ENCODE data around the gene OCA2.

Gene OCA2

DNA sequence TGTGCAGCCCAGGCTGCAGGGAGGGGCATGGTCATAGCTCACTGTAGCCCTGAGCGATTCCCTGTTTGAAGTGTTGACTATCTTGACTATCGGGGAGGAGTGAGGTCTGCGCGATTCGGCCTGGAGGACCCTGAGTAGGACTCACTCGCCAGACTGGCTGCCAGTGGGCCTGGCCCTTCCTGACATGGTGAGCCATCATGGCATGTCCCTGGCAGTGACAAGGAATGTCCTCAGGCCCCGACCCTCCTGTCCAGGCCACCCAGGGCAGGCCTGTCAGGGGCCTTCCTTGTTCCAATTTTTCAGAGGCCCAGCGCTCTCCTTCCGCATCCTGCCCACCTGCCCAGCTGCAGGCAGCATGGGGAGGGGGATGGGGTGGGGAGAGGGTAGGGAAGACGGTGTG lies 5.2 kb upstream of the OCA2 start:
- no peak for DNase-seq (ENCODE audit: low read depth)

DNA sequence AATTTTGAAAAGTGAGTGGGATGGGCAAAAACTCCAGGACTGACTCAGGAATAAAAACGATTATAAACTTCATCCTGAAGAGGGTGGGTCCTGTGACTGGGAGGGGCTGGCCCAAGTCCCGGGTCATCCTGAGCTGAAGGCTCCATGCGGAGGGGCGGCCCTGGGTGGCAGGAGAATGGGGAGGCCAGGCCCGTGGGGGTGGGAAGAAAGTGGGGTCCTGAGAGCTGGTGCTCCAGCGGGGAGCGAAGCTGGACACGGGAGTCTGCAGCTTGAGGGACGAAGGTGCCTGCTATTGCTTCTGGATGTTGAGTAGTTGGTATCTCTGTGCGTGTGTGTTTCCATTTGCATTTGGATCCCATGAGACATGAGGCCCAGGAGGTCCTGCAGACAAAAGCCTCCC lies 4.7 kb upstream of the OCA2 start:
- DNase-seq (ENCODE audit: low read depth): no peak

DNA sequence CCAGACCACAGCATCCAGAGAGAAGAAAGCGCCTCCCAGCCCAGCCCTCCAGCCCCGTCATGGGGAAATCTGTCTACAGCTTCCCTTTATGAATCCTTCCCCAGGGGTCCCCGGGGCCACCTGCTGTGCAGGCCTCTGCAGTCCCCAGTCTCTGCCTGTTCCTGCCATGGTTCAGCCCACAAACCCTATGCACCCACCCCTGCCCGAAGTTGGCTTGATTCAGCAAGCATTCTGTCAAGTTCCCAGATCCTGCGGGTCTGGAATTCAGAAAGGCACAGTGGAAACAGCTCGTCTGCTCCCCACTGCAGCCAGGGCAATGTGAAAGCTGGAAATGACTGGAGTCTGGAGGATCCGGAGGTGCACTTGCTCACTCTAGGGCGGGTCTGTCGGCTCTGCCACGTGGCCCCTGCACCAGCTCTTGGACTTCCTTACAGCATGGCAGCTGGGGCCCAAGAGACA lies 2.9 kb upstream of the OCA2 start:
- no peak for DNase-seq (ENCODE audit: low read depth)

DNA sequence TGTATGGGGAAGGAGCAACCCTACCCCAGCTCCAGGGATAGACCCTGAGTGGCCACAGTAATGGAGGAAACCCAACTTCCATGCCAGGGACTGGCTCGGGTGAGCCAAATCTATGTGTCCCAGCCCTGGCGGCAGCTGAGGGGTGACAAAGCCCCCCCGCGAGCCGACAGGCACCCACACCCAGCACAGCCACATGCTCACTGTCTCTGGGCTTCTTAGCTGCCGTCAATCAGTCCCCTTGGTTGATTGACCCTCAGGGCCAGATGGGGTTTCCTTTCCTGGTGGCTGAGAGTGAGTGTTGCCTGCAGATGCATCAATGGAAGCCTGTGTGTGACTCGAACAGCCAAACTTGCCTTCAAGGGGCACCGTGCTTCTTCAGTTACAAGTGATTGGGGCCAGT lies 2.1 kb upstream of the OCA2 start:
- DNase-seq (ENCODE audit: low read depth): no peak

DNA sequence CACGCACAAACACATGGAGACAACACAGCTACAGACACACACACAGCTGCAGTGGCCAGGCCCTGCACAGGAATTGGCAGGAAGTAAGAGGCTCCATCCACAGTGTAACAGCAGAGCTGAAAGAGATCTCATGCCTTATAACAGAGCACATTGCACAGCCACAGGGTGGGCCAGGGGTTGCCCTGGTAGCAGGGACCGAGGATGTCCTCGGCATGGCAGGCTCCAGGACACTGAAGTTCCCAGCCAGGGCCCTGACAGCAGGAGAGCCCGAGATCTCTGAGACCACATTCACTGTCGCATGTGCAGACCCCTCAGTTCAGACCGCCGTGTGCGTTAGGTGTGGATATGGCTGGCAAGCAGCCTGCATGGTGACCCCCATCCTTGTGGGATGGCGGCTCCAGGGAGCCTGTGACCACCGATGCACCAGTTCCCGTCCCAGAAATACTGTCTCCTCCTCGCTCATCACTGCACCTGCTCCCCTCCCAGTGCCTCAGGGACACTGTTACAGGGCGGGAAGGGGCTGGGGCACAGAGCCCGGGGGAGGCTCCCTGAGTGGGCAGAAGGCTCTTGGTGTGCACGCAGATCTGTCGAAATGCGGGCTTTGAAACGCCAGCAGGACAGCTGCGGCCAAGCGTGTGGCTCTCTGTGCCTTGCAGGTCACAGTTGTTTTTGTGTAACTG lies 1.5 kb upstream of the OCA2 start:
- no peak for DNase-seq (ENCODE audit: low read depth)

DNA sequence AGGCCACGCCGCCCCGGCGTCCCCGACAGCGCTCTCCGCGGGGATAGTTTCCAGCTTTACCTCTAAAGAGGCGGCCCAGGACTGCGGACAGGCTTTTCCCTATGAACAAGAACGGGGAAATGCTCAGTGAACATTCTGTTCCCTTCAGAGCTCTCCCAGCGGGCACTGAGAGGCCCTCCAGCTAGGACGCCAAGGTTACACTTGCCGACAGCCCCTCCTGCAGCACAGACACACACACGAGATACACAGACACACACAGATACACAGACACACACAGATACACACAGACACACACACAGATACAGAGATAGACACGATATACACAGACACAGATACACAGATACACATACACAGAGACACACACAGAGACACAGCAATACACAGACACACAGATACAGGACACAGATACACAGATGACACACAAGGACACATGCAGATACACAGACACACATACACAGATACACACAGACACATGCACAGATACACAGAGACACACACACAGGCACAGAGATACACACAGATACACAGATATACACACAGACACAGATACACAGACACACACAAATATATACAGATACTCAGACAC lies 533 bp upstream of the OCA2 start:
- DNase-seq (ENCODE audit: low read depth): no peak

DNA sequence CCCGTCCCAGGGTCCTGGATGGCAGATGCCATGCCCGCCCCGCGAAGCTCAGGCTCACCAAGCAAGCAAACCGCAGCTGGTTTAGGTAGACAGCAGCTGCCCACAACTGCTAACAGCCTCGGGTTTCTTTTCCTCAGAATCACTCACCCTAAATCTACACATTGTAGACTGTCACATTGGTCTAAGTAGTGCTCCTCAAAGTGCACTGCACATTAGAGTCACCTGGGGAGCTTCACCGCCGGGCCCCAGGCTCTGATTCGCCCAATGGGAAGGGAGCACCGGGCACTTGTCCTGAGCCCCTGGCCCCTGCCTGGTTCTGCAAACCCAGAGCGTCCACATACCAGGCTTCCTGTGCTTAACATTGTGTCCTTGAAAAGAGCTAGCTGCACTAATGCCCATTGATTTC lies 752 bp downstream of the OCA2 start:
- DNase-seq (ENCODE audit: low read depth): no peak

DNA sequence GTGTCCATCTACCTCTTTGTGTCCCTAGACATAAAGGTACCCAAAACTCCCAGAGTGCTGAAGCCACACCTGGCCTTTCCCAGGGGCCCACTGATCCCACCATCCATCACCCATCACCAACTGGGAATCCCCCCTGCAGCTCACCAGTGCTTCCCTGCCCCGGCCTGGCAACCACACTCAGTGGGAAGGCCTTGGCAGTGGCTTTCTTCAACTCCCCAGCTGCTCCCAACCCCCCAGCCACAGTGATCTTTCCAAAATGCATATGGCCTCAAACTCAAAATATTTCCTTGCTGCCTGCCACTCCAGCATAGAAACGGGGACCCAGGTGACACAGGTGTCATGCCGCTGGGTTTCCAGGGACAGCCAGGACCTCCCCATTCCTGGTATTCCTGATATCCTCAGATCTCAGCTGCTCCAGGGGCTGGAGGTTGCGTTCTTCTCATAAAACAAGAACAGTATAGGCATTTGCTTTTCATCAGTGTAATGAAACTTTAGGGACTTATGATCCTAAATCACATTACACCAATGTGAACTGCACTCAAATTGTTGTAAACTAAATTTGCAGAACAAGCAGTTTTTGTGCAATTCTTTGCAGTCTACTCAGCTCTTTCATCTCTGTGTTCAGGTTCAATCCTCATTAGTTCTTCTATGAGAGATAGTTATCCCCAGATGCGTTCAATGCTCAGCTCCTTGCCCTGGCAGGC lies 1.3 kb downstream of the OCA2 start:
- no peak for DNase-seq (ENCODE audit: low read depth)

DNA sequence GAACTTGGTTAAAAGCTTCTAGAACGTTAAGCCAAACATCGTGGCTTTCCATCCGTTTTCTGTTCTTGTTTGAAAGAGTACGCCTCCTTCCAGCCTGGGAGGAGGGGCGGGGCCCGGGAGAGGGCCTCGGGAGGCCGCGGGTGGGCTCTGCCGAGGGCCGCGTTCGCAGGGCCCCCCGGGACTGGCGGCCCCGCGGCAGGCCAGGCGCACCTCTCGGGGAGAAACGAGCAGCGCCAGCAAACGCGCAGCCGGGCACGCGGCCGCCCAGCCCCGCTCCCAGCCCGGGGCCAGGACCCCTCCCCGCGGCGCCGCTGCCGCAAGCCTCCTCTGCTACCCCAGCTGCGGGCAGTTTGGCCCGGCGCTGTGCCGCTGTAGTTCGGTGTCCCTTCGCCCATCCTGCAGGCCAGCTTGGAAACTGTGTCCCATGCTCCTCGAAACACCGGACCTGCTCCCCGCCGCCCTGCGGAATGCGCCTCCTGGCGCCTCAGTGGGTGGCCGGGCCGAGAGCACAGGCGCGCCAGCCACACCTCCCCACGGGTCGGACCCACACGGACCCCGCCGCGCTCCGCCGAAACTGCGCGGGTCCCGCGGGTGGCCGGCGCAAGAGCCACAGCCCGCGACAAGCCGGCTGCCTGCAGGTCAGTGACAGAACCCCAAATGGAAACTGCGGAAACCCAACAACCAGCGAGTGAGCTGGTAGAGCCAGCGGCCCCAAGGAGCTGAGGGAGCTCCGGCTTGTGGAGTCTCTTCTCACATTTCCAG lies 2.3 kb downstream of the OCA2 start:
- no peak for DNase-seq (ENCODE audit: low read depth)

DNA sequence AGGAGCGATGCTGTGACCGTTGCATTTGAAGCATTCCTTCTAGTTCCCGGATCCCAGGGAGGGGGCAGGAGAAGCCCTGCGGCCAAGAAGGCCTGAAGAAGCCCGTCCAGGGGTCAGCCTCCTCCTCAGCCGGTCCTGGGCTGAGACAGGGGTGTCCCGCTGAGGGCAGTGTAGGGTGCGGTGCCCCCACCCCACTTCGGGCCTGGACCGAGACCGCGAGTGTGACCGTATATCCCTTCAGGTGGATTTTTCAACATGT lies 2.8 kb downstream of the OCA2 start:
- DNase-seq (ENCODE audit: low read depth): no peak

DNA sequence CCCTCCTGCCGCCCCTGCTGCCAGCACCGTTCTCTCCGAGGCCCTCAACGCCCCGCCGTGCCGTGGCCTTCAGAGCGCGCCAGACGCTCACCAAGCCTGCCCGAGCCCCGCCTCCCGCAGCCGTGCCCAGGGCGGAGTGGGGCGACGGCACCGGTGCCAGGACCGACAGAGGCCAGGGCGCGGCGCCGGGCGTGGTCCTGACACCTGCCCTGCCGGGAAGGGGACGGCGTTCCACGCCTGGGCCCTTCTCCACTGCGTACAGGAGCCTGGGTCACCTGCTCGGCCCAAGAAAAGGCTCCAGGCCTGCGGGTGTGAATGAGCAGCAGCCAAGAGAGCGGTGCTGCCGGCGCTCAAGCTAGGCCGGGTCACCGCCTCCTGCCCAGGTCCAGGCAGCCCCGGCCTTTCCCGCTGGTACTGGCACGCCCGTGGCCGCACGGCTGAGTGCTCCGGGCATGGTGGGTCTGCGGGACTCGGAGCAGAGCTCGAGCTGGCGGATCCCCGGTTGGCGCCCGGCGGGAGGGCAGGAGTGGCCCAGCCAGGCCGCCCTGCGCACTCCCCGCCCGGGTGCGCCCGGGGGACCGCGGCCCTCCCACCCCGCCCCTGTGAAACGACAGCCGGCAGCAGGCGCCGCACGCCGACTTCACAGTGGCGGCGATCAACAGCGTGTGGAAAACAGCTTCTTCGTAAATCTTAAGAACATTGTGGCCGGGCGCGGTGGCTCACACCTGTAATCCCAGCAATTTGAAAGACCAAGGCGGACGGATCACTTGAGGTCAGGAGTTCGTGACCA lies 4.2 kb downstream of the OCA2 start:
- DNase-seq (ENCODE audit: low read depth): no peak

DNA sequence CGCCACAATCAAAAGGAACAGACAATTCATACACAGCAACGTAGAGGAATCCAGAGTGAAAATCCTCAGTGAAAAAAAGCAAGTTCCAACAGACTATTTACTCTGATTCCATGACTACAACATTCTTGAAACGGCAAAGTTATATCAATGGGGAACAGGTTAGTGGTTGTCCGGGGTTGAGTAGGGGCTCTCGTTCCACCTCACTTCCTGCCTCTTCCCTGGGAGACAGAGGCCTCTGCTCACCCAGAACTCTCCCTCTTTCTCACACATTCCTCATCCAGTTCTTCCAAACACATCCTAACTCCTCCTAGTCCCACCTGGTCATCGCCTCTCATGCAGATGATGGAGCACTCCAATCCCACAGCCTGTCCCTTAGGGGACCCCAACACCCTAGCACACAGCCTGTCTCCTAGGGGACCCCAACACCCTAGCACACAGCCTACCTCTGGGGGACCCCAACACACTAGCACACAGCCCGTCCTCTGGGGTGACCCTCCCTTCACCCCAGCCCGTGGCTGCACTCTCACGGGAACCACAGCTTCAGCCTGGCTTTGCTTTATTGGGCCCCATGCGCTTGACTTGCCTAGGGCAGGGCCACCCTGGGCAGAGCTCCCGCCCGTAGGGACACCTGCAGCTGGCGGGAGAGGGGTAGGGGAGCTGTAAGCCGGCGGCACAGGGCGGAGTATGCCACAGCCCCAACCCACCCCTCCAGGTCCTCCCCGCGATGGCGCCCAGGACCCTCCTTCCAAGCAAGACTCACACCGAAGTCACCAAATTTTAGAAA lies 5.2 kb downstream of the OCA2 start:
- no peak for DNase-seq (ENCODE audit: low read depth)

DNA sequence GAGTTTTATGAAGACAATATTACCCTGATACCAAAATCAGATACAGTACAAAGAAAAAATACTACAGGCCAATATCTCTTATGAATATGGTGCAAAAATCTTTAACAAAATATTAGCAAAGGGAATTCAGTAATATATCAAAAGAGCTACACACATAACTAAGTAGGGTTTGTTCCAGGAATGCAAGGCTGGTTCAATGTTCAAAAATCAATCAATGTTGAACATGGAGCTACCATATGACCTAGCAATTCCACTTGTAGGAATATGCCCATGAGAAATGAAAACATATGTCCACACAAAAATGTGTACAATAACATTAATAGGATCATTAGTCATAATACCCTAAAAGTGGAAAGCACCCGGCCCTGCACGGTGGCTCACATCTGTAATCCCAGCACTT lies 7.8 kb downstream of the OCA2 start:
- no peak for DNase-seq (ENCODE audit: low read depth)

DNA sequence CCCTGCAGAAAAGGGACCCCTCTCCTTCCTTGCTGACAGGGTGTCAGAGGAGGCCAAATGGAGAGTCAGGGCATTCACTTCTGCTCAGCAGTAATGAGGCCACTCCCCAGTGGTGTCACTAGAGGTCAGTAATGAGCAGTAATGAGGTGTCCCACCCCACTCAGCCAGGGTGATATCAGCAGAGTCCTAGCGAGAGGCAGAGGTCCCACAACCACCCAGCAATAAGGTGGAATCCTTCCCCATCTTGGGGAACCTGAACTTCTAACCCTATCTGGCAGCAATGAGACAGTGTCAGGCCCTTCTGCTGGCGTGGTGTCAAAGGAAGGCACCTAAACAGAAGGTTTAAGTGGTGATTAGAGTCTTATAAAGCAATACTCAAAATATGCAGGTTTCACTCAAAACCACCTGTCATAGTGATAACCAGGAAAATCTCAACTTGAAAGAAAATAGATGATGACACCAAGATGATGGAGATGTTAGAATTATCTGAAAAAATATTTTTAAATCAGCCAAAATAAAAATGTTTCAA lies 12.9 kb downstream of the OCA2 start:
- DNase-seq (ENCODE audit: low read depth): peak; percentile 53

DNA sequence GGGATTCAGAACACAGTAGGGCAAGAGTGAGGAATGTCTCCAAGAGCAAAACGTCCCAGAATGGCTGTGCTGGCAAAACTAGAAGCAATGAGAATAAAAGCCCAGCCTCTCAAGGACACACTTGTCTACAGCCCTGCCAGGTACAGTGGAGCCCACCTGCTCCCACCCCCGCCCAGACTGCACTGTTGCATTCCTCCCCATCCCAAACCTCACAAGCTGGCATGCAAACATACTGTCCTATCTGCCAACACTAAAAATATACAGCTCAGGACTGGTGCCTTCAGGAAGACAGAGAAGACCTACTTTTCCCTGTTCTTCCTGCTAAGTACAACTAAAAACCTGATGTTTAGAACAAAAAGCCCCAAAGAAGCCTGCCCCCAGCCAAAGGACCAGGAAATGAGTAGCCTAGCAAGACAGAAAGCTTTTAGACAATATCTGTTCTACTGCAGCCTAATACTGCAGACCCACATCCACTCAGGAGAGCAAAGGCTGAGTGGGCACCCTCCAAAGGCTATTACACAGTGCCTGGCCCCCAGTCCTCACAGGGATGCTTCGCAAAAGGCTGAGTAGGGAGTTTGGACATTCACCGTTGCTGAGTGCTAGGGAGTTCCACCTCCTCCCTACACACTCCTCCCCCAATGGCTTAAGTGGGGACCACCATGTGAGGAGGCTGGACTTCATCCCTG lies 13.5 kb downstream of the OCA2 start:
- DNase-seq (ENCODE audit: low read depth): no peak

DNA sequence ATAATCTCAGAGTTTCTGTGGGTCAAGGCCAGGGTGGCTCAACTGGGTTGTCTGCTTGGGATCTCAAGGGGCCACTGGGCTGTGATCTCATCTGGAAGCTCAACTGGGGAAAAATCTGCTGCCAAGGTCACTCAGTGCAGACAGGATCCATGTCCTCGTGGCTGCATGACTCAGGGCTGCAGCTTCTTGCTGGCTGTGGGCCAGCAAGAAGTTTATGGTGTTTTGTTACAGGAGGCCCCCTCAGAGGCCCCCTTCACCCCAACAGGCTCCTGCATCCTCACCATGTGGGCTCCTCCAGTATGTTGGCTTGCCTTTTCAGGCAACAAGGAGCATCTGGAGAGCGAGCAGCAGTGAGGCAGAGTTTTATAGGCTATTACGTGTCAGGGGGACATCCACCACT lies 14.6 kb downstream of the OCA2 start:
- peak; percentile 40 for DNase-seq (ENCODE audit: low read depth)

DNA sequence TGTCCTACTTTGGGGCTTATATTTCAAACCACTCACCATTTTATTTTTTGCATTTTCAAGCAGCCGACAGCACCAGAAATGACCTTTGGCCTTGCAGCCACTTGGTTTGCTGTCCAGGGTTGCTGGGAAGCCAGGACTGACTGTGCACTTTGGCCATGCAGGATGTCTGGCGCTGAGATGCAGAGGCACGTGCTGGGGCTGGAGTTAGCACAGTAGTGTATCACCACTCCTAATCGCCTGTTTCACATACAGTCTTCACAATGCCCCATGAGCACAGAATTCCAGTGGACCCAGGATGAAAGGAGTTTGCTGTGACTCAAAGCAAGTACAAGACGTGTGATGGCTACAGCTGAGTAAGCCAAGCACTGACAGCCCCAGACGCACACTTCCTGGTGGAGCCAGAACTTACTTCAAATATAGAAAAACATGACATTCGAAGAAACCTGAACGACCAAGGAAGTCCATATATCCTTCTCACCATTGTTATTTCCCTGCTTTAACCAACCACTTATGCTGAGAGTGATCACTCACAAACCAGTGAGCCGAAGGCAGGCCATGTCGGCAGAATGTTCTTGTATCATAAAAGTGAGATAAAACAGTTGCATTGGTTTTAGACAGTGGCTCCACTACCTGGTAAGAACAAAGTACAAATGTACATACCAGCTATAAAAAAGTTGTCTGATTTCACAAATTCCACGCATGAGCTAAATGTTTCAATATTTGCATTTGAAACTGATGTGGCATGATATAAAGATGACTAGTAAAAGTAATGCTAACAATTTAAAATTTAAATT lies 16.0 kb downstream of the OCA2 start:
- no peak for DNase-seq (ENCODE audit: low read depth)

DNA sequence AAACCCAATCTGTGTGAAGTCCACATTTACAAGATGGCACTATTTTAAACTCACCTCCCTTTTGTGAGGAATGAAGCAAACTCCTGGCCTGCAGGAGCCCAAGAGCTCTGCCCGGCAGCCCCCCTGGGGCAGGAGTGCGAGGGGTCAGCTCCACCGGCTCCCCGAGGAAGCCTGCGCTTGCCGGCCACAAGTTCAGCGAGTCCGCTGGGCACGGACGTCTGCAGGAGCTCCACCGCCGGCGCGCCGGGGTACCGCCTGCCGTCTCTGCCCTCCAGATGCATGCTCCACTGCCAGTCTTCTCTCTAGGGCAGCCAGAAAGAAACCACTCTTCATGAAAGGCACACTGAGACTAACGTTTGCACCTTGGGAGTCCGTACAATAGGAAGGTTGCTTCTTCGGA lies 17.5 kb downstream of the OCA2 start:
- no peak for DNase-seq (ENCODE audit: low read depth)

DNA sequence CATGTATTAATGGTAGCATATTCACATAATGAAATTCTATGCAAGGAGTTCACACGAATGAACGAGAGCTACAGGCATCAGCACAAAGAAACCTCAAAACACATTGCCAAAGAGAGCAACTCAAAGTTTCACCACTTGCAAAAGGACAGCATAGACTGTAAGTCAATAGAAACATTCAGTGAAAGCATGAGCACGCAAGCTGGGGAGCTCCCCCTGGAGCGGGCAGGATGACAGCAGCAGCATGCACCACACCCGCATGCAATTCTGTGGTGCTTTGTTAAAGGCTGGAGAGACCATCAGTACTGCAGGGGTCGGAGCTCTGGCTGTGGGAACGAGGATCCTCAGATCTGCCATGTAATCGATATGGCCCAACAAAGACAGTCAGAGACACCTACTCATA lies 18.7 kb downstream of the OCA2 start:
- DNase-seq (ENCODE audit: low read depth): no peak
